ENCODE data around the gene TBXA2R.

DNA sequence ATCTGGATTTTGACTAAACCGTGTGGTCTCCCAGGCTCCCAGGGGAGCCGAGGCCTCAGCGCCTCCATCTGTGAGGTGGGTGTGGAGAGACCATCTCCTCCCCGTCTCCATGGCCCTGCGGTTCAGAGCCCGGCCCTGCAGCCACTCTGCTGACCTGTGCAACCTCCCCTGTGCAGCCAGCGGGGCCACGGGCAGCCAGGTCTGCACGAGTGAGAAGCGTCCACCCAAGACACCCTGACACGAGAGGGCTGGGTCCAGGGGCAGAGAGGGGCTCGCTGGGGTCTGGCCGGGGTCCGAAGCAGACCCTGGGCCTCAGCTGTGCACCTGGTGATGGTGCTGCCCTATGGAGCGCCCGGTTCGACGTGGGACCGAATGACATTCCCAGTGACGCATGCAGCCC, 30.3 kb upstream of the TBXA2R start:
- TF ChIP-seq, protein P1, sequence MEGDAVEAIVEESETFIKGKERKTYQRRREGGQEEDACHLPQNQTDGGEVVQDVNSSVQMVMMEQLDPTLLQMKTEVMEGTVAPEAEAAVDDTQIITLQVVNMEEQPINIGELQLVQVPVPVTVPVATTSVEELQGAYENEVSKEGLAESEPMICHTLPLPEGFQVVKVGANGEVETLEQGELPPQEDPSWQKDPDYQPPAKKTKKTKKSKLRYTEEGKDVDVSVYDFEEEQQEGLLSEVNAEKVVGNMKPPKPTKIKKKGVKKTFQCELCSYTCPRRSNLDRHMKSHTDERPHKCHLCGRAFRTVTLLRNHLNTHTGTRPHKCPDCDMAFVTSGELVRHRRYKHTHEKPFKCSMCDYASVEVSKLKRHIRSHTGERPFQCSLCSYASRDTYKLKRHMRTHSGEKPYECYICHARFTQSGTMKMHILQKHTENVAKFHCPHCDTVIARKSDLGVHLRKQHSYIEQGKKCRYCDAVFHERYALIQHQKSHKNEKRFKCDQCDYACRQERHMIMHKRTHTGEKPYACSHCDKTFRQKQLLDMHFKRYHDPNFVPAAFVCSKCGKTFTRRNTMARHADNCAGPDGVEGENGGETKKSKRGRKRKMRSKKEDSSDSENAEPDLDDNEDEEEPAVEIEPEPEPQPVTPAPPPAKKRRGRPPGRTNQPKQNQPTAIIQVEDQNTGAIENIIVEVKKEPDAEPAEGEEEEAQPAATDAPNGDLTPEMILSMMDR (IDR thresholded peaks at IDR 0.05): no peak
- TF ChIP-seq ZFX (IDR thresholded peaks at IDR 0.05; ENCODE audit: borderline replicate concordance): no peak

Measured in 22Rv1 (cell line).